Superior temporal gyrus (tissue), 1 donor: ENCODE measurements around the gene KIAA1671.
"Not testable (repeated sequence)": the region's sequence is repeated elsewhere in the genome, so short reads cannot be mapped to it uniquely, and the experiment has no call there.

ENCODE experiments used
- DNase-seq: peaks from one replicate; pipeline ENCODE4 v3.0.0-alpha.2; 2016; ENCODE audit errors: extremely low spot score

The KIAA1671 gene

GRCh38 chr22:24951942-24952836 lies at the start of gene KIAA1671:
TSS of gene KIAA1671 (plus strand) at chr22:24952716. CDS start at chr22:25028000, 75,284 bp downstream.
- DNase-seq: peak; percentile 76

GRCh38 chr22:24905909-24906308 lies 46.6 kb upstream of the KIAA1671 start:
- no peak for DNase-seq

GRCh38 chr22:24907101-24907500 lies 45.4 kb upstream of the KIAA1671 start:
- not testable (repeated sequence) for DNase-seq

GRCh38 chr22:24920029-24920428 lies 32.5 kb upstream of the KIAA1671 start:
- no peak for DNase-seq

- no peak for DNase-seq
Measured at GRCh38 chr22:24925586-24926427, 26.7 kb upstream of the KIAA1671 start.

- DNase-seq: no peak
Measured at GRCh38 chr22:24926428-24926725, 26.1 kb upstream of the KIAA1671 start.

- no peak for DNase-seq
Measured at GRCh38 chr22:24926849-24927579, 25.5 kb upstream of the KIAA1671 start.

- DNase-seq: no peak
Measured at GRCh38 chr22:24928322-24928721, 24.2 kb upstream of the KIAA1671 start.

- no peak for DNase-seq
Measured at GRCh38 chr22:24930678-24931077, 21.8 kb upstream of the KIAA1671 start.

GRCh38 chr22:24935771-24936483 lies 16.6 kb upstream of the KIAA1671 start:
- no peak for DNase-seq

- no peak for DNase-seq
Measured at GRCh38 chr22:24937114-24937513, 15.4 kb upstream of the KIAA1671 start.

- peak; percentile 65 for DNase-seq
Measured at GRCh38 chr22:24938741-24939341, 13.7 kb upstream of the KIAA1671 start.

- DNase-seq: no peak
Measured at GRCh38 chr22:24942301-24942700, 10.2 kb upstream of the KIAA1671 start.

GRCh38 chr22:24944217-24944937 lies 8.1 kb upstream of the KIAA1671 start:
- DNase-seq: no peak

- DNase-seq: no peak
Measured at GRCh38 chr22:24945430-24945829, 7.1 kb upstream of the KIAA1671 start.

GRCh38 chr22:24947383-24947782 lies 5.1 kb upstream of the KIAA1671 start:
- DNase-seq: no peak

- no peak for DNase-seq
Measured at GRCh38 chr22:24947881-24948280, 4.6 kb upstream of the KIAA1671 start.

GRCh38 chr22:24948356-24949202 lies 3.9 kb upstream of the KIAA1671 start:
- DNase-seq: no peak

GRCh38 chr22:24950272-24950902 lies 2.1 kb upstream of the KIAA1671 start:
- DNase-seq: peak; percentile 55
